Stimulated activated CD8-positive, alpha-beta memory T cell treated with anti-CD3 and anti-CD28 coated beads, Interleukin-15, amount 100 ng/mL, for 48 hours (primary cell): Measurements from ENCODE around the gene RNASE7.

Experiments used
- DNase-seq, 2 donors: peaks; one replicate each; pipeline ENCODE4 v3.0.0-alpha.2; 2020; ENCODE audit warnings: low read depth in 2 of 2

RNASE7 gene

GRCh38 chr14:21086908-21087293, 44.7 kb downstream of the RNASE7 start:
- no peak for DNase-seq

- no peak for DNase-seq
Measured at GRCh38 chr14:21087294-21088091, 45.3 kb downstream of the RNASE7 start.

DNA sequence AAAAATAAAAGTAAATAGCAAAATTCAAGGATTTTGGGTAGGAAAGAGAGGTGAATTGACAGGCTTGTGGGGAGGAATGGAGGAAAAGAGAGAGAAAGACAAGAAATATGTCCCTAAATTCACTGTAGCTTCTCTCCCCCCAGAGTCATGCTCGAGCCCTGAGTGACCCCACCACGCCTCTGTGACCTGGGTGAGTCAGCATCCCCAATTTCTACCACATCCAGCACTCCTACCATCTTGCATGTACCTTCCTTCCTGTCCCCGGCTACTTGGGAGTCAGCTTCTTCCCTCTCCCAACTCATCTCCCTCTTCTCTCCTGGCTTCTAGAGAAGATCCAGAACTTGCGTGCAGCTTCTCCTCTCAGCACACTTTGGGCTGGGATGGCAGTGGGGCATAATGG, 46.5 kb downstream of the RNASE7 start:
- DNase-seq: no peak

- DNase-seq: no peak
Measured at GRCh38 chr14:21089271-21089670, 47.1 kb downstream of the RNASE7 start.

GRCh38 chr14:21089877-21090193, 47.7 kb downstream of the RNASE7 start:
- DNase-seq: no peak

DNA sequence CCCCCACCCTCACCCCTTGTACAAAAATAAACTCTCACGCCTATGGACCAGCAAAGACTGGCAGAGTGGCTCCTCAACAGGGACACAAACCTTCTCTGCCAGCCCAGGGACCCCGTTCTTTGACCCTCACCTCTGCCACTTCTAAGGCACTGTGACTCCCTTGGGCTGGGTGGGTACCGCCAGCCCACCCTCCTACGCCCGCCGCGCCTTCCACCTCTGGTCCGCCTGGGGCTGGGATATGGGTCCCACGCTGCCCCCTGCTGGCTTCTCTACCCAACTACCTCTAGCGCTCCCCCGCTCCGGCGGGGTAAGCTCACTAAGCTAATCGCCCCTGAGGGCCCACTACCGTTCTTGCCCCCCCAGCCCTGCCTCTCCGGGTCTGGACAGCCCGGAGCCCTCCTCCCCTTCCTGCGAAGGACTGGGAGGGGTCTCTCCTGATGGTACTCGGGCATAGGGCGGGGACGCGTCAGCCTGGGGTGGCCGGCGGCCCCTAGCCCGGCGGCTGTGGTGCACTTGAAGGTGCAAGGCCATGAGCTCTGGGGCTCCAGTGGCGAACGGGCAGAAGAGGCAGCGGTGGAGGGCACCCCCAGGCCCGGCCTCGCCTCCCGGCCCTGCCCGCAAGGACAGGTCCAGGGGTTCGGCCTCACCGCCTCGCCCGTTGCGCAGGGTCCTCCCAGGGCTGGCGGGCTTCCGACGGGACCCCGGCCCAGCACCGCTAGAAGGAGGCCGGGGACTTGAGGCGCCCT, 48.2 kb downstream of the RNASE7 start:
- no peak for DNase-seq

GRCh38 chr14:21090940-21091663, 48.9 kb downstream of the RNASE7 start:
- DNase-seq: no peak

- no peak for DNase-seq
Measured at GRCh38 chr14:21091821-21092272, 49.7 kb downstream of the RNASE7 start.

- DNase-seq: peak; percentile 72 to 79
Measured at GRCh38 chr14:21092273-21093011, 50.3 kb downstream of the RNASE7 start.

DNA sequence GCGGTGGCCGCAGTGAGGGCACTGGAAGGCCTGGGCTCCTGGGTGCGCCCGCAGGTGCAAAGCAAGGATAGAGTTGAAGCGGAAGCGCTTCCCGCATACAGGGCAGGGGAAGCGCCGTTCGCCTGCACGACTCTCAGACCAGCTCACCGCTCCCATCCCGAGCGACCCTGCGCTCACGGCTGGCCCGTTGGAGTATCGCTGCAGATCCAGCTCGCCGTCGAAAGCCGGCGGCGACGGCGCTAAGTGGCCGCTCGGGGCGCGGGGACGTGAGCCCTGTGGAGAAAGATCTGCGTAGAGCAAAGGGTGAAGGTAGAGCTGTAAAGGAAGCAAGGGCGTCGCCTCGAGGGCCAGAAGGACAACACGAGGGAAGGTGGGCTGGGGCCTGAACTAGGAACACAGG, 50.9 kb downstream of the RNASE7 start:
- DNase-seq: no peak
